SK-N-MC (cell line): ENCODE results near the gene ACE2.

Source experiments
- EZH2 ChIP-seq: fragments of 200-600 bp; sonication (generic); IDR thresholded peaks from one replicate; pipeline ENCODE4 v1.6.1; 2017; ENCODE audit warnings: antibody characterized with exemption
- POLR2AphosphoS5 ChIP-seq: IDR thresholded peaks from 2 replicates; pipeline ENCODE4 v1.6.1; 2012; ENCODE audit warnings: mild to moderate bottlenecking, low read depth, low read length, borderline replicate concordance

DNA sequence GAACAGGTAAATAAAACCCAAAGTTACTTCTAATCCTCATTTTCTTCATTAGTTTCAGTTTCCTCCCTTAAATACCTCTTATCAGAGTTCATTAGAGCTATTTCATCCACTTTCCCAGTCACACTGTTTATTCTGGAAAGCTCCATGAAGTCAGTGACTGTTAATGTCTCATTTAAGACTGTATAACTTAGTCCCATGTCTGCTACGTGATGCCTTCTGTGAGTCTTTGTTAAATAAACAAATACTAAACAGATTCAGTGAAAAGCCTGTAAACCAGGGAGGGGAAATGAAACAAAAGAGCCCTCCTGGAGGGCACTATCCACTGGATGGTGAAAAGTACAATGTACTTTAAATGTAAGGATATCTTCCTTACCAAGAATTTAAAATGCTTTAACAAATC lies 24.7 kb downstream of the ACE2 start:
- TF ChIP-seq EZH2 (no peak), POLR2AphosphoS5 (no peak)
